Measurements from ENCODE around the gene CLPTM1L.
"Not testable (repeated sequence)": the region's sequence is repeated elsewhere in the genome, so short reads cannot be mapped to it uniquely, and the experiment has no call there.

The CLPTM1L gene

DNA sequence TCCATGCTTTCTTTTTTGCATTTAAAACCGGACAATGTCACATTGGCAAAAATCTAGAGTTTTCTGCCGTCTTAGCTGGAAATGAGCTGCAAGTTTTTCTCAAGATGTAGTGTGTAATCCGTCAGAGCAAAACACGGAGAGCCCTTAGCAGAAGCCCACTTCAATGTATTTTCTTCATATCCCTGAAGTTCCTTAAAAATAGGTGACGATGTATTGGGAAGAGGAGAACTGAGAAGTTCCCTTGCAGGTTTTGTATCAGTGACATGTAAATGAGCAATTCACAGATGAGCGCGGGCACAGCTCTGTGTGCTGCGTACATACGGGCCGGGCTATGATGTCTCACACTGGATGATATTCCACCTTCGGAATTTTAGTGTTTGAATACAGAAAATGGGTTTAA, 14.8 kb upstream of the CLPTM1L start:
- no peak for ATAC-seq

GRCh38 chr5:1359031-1359645, 14.2 kb upstream of the CLPTM1L start:
- DNase-seq (no peak), ATAC-seq (no peak)

More for the DNA sequence above, 14.8 kb upstream of the CLPTM1L start:
- no peak for DNase-seq

DNA sequence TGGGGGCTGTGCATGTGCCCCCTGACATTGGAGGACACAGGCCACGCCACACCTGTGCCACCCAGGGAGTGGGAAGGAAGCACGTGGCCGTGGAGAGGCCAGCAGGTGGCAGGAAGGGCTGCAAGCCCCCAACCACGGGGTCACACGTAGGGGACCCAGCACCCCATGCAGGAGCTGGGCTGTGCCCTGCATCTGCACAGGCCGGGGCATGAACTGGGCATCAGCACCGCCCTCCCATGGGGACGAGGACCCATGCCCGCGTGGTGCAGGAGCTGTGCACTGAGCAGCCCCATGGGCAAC, 13.8 kb upstream of the CLPTM1L start:
- ATAC-seq (no peak), DNase-seq (no peak)

GRCh38 chr5:1357946-1358725, 13.2 kb upstream of the CLPTM1L start:
- no peak for DNase-seq
- ATAC-seq, result no peak

GRCh38 chr5:1356873-1357787, 12.2 kb upstream of the CLPTM1L start:
- ATAC-seq, result no peak

GRCh38 chr5:1354576-1354975, 9.7 kb upstream of the CLPTM1L start:
- ATAC-seq, result no peak
- no peak for DNase-seq

More at GRCh38 chr5:1356873-1357787, 12.2 kb upstream of the CLPTM1L start:
- DNase-seq, result no peak

- DNase-seq, result no peak
- no peak for ATAC-seq
Measured at GRCh38 chr5:1352231-1353219, 7.6 kb upstream of the CLPTM1L start.

DNA sequence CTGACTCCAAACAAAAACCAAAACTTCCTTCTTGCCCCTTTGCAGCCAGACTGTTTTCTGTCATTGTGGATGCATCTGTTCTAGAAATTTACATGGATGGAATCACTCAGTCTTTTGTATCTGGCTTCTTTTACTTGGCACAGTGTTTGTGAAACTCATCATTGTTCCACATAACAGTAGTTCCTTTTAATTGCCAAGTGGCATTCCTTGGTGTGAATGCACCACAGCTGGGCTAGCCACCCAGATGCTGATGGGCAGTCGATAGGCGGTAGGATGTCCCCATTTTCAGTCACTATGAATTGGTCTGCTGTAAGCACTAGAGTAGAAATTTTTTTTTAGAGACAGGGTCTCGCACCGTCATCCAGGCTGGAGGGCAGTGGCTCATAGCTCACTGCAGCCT, 6.3 kb upstream of the CLPTM1L start:
- ATAC-seq (no peak), DNase-seq (no peak)

GRCh38 chr5:1349246-1349645, 4.3 kb upstream of the CLPTM1L start:
- ATAC-seq (no peak), DNase-seq (no peak)

DNA sequence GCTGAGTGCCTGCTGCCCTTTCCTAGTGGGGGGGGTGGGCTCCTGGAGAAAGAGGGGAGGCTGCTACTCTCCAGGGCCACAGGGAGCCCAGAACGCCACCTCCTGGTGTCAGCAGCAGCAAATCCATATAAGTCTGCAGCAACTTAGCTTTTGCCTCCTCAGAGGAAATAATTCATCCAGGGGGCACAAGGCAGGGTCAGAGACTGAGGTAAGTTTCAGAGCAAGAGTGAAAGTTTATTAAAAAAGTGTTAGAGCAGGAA, 4.0 kb upstream of the CLPTM1L start:
- no peak for ATAC-seq
- no peak for DNase-seq

- no peak for DNase-seq
- no peak for ATAC-seq
Measured at GRCh38 chr5:1347571-1347970, 2.7 kb upstream of the CLPTM1L start.

GRCh38 chr5:1346627-1347440, 1.9 kb upstream of the CLPTM1L start:
- no peak for ATAC-seq

DNA sequence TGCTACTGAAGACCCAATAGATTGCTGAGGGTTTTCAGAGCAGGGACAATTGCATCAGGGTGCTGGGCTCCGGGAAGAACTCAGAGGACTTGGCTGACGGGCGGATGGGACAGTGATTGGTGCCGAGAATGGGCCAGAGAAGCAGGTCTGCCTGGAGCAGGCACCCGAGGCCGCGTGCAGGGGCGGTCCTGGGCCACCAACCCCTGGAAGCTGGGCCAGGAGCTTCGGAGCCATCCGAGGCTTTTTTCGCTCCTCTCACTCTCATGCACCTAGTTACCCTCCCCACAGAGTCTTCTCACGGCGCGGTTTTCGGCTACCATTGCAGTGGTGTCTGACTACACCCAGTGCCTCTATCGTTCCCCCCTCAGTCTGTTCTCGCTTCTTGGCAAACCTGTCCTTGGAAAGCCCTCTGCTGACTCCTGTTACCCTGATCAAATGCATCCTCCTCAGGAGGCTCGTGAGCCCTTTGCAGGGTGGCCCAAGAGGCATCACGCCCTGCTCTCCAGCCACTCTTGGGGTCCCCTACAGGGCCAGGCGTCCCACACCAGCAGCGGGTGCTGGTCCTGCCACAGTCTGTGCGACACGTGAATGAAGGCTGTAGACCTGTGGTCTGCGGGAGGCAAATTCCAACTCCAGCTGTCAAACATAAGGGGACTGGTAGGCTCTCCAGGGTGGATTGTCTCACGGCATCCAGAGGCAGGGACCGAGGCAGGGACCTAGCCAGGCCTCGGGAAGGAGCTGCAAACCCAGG, 1.2 kb upstream of the CLPTM1L start:
- DNase-seq, result no peak
- no peak for ATAC-seq

More at GRCh38 chr5:1346627-1347440, 1.9 kb upstream of the CLPTM1L start:
- no peak for DNase-seq

DNA sequence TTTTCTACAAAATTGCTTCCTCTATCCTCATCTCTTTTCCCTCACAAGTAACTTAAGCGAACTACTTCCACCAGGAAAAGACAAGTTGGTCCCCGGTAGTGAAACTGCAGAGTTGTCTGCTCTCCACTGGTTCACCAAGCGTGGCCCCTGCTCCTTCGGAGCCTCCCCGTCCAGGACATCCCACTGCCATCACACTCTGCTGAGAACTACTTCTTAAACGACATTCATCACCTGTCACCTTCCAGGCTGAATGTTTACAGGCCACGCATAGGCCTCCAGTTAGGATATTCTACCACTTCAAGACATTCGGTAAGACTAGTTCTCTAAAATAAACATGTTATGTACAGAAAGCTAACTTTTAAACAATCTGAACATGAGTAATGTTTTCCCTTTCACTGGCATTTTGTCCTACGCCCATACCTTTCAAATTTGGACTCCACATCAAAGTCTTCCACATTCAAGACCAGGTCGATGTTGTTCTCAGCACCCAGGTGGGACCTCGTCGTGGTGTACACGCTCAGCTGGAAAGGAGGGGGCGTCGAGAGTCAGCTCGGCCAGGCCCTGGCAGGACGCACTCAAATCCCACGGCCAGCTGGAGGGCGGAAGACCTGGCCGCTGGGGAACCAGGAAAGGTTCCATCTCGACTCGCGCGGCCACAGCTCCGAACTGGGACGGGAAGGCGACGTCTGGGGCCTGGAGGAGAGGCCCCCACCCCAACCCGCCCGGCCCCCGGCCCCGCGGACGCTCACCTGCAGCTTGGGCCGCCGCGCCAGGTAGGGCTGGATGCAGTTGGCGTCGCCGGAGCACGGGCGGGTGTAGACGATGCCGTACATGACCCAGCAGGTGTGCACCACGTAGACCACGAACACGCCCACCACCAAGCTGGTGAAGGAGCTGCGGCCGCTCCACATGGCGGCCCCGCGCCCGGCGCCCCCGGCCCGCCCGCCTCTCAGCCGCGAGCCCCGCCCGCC, 683 bp downstream of the CLPTM1L start:
- DNase-seq (no peak), ATAC-seq (peak; percentile 6)

GRCh38 chr5:1343315-1343751, 1.6 kb downstream of the CLPTM1L start:
- DNase-seq (no peak), ATAC-seq (no peak)

GRCh38 chr5:1342711-1343110, 2.2 kb downstream of the CLPTM1L start:
- not testable (repeated sequence) for ATAC-seq, DNase-seq

DNA sequence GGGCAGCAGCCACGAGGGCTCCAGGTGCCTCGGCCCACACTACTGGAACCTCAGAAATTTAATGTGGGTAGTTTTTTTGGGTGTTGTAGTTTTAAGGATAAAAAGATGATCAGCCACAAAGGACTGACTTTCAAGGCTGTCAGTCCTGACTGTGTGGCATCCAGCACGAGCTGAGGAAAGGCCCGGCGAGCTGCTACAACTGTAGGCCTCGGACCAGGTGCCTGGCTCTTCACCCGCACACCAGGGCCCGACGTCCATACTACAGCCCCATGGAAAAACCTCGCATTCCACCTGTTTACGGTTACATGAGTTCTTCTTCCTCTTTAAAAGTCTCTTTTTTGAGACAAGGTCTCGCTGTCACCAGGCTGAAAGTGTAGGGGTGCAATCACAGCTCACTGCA, 2.6 kb downstream of the CLPTM1L start:
- no peak for DNase-seq
- no peak for ATAC-seq

- ATAC-seq, result no peak
- no peak for DNase-seq
Measured at GRCh38 chr5:1341863-1342262, 3.0 kb downstream of the CLPTM1L start.

DNA sequence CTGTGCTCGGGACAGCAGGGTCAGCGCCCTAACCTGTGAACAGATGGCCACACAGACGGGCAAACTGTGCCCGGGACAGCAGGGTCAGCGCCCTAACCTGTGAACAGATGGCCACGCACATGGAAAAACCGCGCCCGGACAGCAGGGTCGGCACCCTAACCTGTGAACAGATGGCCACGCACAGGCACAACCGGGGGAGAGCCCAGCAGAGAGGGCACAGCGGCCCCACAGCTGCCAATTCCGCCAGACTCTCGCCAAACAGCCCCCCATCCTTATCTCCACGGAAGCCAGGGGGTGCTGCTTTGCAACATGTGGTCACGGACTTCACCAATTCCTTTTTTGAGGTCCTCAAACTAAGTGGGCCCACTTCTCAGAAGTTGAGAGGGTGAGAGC, 5.1 kb downstream of the CLPTM1L start:
- ATAC-seq, DNase-seq: not testable (repeated sequence)
